Keratinocyte (primary cell): ENCODE results near the gene RABEP1. TPM values are rescaled to one million over a fixed set of nuclear protein-coding genes. Genes with fewer than 3 reads are reported as not detected.

Experiments
- DNase-seq: peaks from one replicate; pipeline ENCODE4 v3.0.0-alpha.2; 2011; ENCODE audit warnings: low read depth, missing footprints, low spot score
- FAIRE-seq: peaks from 2 replicates; lab custom pipeline; 2011; peaks lifted over from hg19 to GRCh38; lab: Jason Lieb, UNC
- H2AFZ ChIP-seq: 2 replicates; pipeline ENCODE4 v1.6.0; 2012; ENCODE audit warnings: low read length, control low read depth, inconsistent platforms; ENCODE audit not compliant: control insufficient read depth
- H3K27ac ChIP-seq: 2 replicates; pipeline ENCODE4 v1.5.1; 2011; ENCODE audit warnings: low read length; ENCODE audit not compliant: control insufficient read depth, insufficient read depth
- H3K27me3 ChIP-seq: 3 replicates; pipeline ENCODE4 v1.6.0; 2011; ENCODE audit warnings: low read length; ENCODE audit not compliant: control insufficient read depth, insufficient read depth; ENCODE audit errors: extremely low read depth
- H3K36me3 ChIP-seq, 2 experiments: 2 replicates in 1 of 2; 3 replicates in 1 of 2; pipeline ENCODE4 v1.5.1; 2011; ENCODE audit warnings: low read length in 2 of 2, mild to moderate bottlenecking in 1 of 2; ENCODE audit not compliant: control insufficient read depth in 2 of 2, insufficient read depth in 2 of 2; ENCODE audit errors: extremely low read depth in 1 of 2
- H3K4me1 ChIP-seq: 3 replicates; pipeline ENCODE4 v1.5.1; 2011; ENCODE audit warnings: low read length; ENCODE audit not compliant: control insufficient read depth, insufficient read depth; ENCODE audit errors: extremely low read depth
- H3K4me2 ChIP-seq: 3 replicates; pipeline ENCODE4 v1.6.0; 2011; ENCODE audit warnings: low read depth, low read length; ENCODE audit not compliant: control insufficient read depth, insufficient read depth; ENCODE audit errors: extremely low read depth
- H3K4me3 ChIP-seq, 3 experiments: fragments of 200-600 bp in 1 of 3; sonication (generic) in 1 of 3; 2 replicates in 2 of 3; 3 replicates in 1 of 3; pipeline ENCODE4 v1.5.1; 2011 to 2016; ENCODE audit warnings: low read length in 3 of 3, mild to moderate bottlenecking in 3 of 3, control low read depth in 2 of 3, inconsistent platforms in 1 of 3, low read depth in 1 of 3, mixed read lengths in 1 of 3, mixed run types in 1 of 3, moderate library complexity in 1 of 3; ENCODE audit not compliant: control insufficient read depth in 2 of 3, insufficient read depth in 2 of 3; ENCODE audit errors: extremely low read depth in 1 of 3
- H3K79me2 ChIP-seq: 2 replicates; pipeline ENCODE4 v1.6.0; 2012; ENCODE audit warnings: low read length; ENCODE audit not compliant: control insufficient read depth, insufficient read depth
- H3K9ac ChIP-seq: 3 replicates; pipeline ENCODE4 v1.6.0; 2011; ENCODE audit warnings: low read length; ENCODE audit not compliant: control insufficient read depth, insufficient read depth; ENCODE audit errors: extremely low read depth
- H3K9me1 ChIP-seq: 3 replicates; pipeline ENCODE4 v1.6.0; 2011; ENCODE audit warnings: low read length; ENCODE audit not compliant: control insufficient read depth, insufficient read depth; ENCODE audit errors: extremely low read depth
- H3K9me3 ChIP-seq: 2 replicates; pipeline ENCODE4 v1.5.1; 2012; ENCODE audit warnings: low read depth, low read length; ENCODE audit not compliant: control insufficient read depth
- H4K20me1 ChIP-seq: 3 replicates; pipeline ENCODE4 v1.6.0; 2011; ENCODE audit warnings: low read length; ENCODE audit not compliant: control insufficient read depth, insufficient read depth; ENCODE audit errors: extremely low read depth
- CTCF ChIP-seq, 3 experiments: IDR thresholded peaks in 1 of 3; conservative IDR thresholded peaks in 1 of 3; optimal IDR thresholded peaks in 1 of 3; 2 replicates in 2 of 3; 3 replicates in 1 of 3; pipeline versions ENCODE3 to v1.5.1; 2011; ENCODE audit warnings: low read length in 3 of 3, mild to moderate bottlenecking in 3 of 3, moderate library complexity in 2 of 3, control low read depth in 1 of 3, inconsistent platforms in 1 of 3; ENCODE audit not compliant: insufficient read depth in 2 of 3; ENCODE audit errors: extremely low read depth in 1 of 3
- EZH2 ChIP-seq: IDR thresholded peaks from one replicate; pipeline ENCODE4 v1.6.1; 2012; ENCODE audit warnings: inconsistent platforms, mild to moderate bottlenecking, low read length, moderate library complexity
- dilution Hi-C: fragments of 300-500 bp; cut with MboI; formaldehyde crosslinking; loops from one replicate; pipeline ENCODE4 v1.7.0; 2020; ENCODE audit warnings: low sequenced_read_pairs; ENCODE audit not compliant: extremely low pct_ligation_motif_present
- polyA plus RNA-seq, 5 experiments: library from polyadenylated mRNA; depleted of rRNA in 3 of 5; stranded (reverse) in 3 of 5; stranded (forward) in 1 of 5; unstranded in 1 of 5; fragments of >200 nt; gene quantifications; 1 replicate in 1 of 5; 2 replicates in 3 of 5; 3 replicates in 1 of 5; pipeline versions ENCODE4 v1.2.1 to v1.2.3, GENCODE V29; 2011 to 2012; ENCODE audit warnings: missing spikeins in 2 of 5, low read depth in 1 of 5, low replicate concordance in 1 of 5

The RABEP1 gene
- polyA plus RNA-seq, 1 donor (not counting 4 experiments of a cell fraction or from before 2014, with no cell fraction given), result 27.1 TPM

GRCh38 chr17:5309851-5310250 is 27.8 kb downstream of the RABEP1 start:
- H3K4me1 ChIP-seq, result peaks cover 10% of the 10 kb centered on the region
- peaks cover 33% of the 10 kb centered on the region for H3K79me2 ChIP-seq
- H3K36me3 ChIP-seq, result peaks cover 0 to 8% of the 10 kb centered on the region in 2 experiments
- H3K9me1 ChIP-seq, result no peaks in the 10 kb centered on the region
- no peak overlapping the region for H3K27ac ChIP-seq
- dilution Hi-C loops, result no loop called here
- H4K20me1 ChIP-seq, result peaks cover 4% of the 10 kb centered on the region
- no peak overlapping the region for H2AFZ ChIP-seq
- FAIRE-seq, result no peak
- H3K9ac ChIP-seq, result no peak overlapping the region
- H3K9me3 ChIP-seq, result no peaks in the 10 kb centered on the region
- no peak for DNase-seq
- TF ChIP-seq CTCF (optimal IDR thresholded peaks at IDR 0.05 in 1 of 3, IDR thresholded peaks at IDR 0.05 in 1 of 3, conservative IDR thresholded peaks at IDR 0.05 in 1 of 3; ENCODE audit: extremely low read depth in 1 of 3, insufficient read depth in 2 of 3, low read length in 3 of 3) (no peak), EZH2 (no peak)
- no peaks in the 10 kb centered on the region for H3K27me3 ChIP-seq
- no peak overlapping the region for H3K4me2 ChIP-seq
- no peak overlapping the region for H3K4me3 ChIP-seq

DNA sequence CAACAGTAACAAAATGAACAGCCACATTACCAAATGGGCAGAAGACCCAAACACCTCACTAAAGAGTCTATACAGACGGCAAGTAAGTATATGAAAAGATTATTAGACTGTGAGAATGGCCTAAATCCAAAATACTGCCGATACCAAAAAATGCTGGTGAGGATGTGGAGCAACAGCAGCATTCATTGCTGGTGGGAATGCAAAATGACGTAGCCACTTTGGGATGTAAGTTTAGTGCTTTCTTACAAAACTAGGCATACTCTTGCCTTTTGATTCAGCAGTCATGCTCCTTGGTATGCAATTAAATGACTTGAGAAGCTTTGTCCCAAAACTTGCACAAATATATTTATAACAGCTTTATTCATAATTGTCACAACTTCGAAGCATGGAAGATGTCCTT is 43.8 kb downstream of the RABEP1 start:
- Histone ChIP-seq H2AFZ (no peak overlapping the region), H3K4me1 (peaks cover 6% of the 10 kb centered on the region), H3K9ac (no peak overlapping the region), H3K27me3 (no peaks in the 10 kb centered on the region), H3K9me1 (no peaks in the 10 kb centered on the region), H3K79me2 (peaks cover 23% of the 10 kb centered on the region), H3K27ac (no peak overlapping the region), H3K9me3 (no peaks in the 10 kb centered on the region), H3K36me3 (no peaks in the 10 kb centered on the region), H3K4me2 (no peak overlapping the region), H4K20me1 (no peaks in the 10 kb centered on the region), H3K4me3 (no peak overlapping the region)
- TF ChIP-seq CTCF (optimal IDR thresholded peaks at IDR 0.05 in 1 of 3, IDR thresholded peaks at IDR 0.05 in 1 of 3, conservative IDR thresholded peaks at IDR 0.05 in 1 of 3; ENCODE audit: extremely low read depth in 1 of 3, insufficient read depth in 2 of 3, low read length in 3 of 3) (no peak), EZH2 (no peak)
- FAIRE-seq, result no peak
- dilution Hi-C loops, result no loop called here
- no peak for DNase-seq
